GM12878 (cell line): ENCODE data around the gene RCC1. TPM values are rescaled to one million over a fixed set of nuclear protein-coding genes. Genes with fewer than 3 reads are reported as not detected.

Source experiments
- ATF2 ChIP-seq: IDR thresholded peaks from 2 replicates; pipeline ENCODE4 v1.6.1; 2012; ENCODE audit warnings: low read length, inconsistent platforms
- HDAC2 ChIP-seq: fragments of 200-600 bp; sonication (generic); IDR thresholded peaks from 2 replicates; pipeline ENCODE4 v1.6.1; 2017
- IKZF2 ChIP-seq, 2 experiments: fragments of 450-650 bp; IDR thresholded peaks; 2 replicates each; pipeline ENCODE4 v1.6.1; 2017; ENCODE audit warnings: mild to moderate bottlenecking in 2 of 2, moderate library complexity in 2 of 2
- MEF2A ChIP-seq: IDR thresholded peaks from 2 replicates; pipeline ENCODE4 v1.6.1; 2011; ENCODE audit warnings: low read depth, mild to moderate bottlenecking, low read length, moderate library complexity; ENCODE audit not compliant: insufficient read depth
- MTA2 ChIP-seq: fragments of 450-650 bp; IDR thresholded peaks from 2 replicates; pipeline ENCODE4 v1.6.1; 2016; ENCODE audit warnings: low read depth, mild to moderate bottlenecking, moderate library complexity
- MYB ChIP-seq: fragments of 150-350 bp; IDR thresholded peaks from 2 replicates; pipeline ENCODE4 v1.6.1; 2014; ENCODE audit warnings: mild to moderate bottlenecking, low read depth, low read length, borderline replicate concordance
- NFYB ChIP-seq: IDR thresholded peaks from 2 replicates; pipeline ENCODE4 v1.6.1; 2011; ENCODE audit warnings: low read depth, mild to moderate bottlenecking, low read length, improper control_type of control experiment, moderate library complexity; ENCODE audit not compliant: insufficient read depth
- PBX3 ChIP-seq: IDR thresholded peaks from 2 replicates; pipeline ENCODE4 v1.6.1; 2011; ENCODE audit warnings: mild to moderate bottlenecking, low read depth, low read length, moderate library complexity; ENCODE audit not compliant: insufficient replicate concordance
- POLR2AphosphoS5 ChIP-seq: IDR thresholded peaks from 2 replicates; pipeline ENCODE4 v1.6.1; 2011; ENCODE audit warnings: mild to moderate bottlenecking, low read length, inconsistent platforms
- RAD21 ChIP-seq: IDR thresholded peaks from 2 replicates; pipeline ENCODE4 v1.6.1; 2011; ENCODE audit warnings: mild to moderate bottlenecking, low read depth, low read length, moderate library complexity; ENCODE audit not compliant: insufficient read depth
- RCOR1 ChIP-seq: conservative IDR thresholded peaks from 2 replicates; pipeline ENCODE4 v1.6.1; 2012; ENCODE audit warnings: low read depth, low read length, improper control_type of control experiment
- RUNX3 ChIP-seq: IDR thresholded peaks from 2 replicates; pipeline ENCODE4 v1.6.1; 2012; ENCODE audit warnings: low read length, inconsistent platforms
- SUPT20H ChIP-seq: IDR thresholded peaks from 2 replicates; pipeline ENCODE4 v1.6.1; 2011; ENCODE audit warnings: low read depth, mild to moderate bottlenecking, low read length, moderate library complexity, borderline replicate concordance; ENCODE audit not compliant: control insufficient read depth
- TBL1XR1 ChIP-seq: IDR thresholded peaks from 2 replicates; pipeline ENCODE4 v1.6.1; 2012; ENCODE audit warnings: low read depth, low read length, improper control_type of control experiment
- WRNIP1 ChIP-seq: IDR thresholded peaks from 2 replicates; pipeline ENCODE4 v1.6.1; 2011; ENCODE audit warnings: low read depth, low read length, improper control_type of control experiment, borderline replicate concordance
- YY1 ChIP-seq: IDR thresholded peaks from 2 replicates; pipeline ENCODE4 v1.6.1; 2011; ENCODE audit warnings: low read depth, mild to moderate bottlenecking, low read length
- ZBED1 ChIP-seq: IDR thresholded peaks from 2 replicates; pipeline ENCODE4 v1.6.1; 2016; ENCODE audit warnings: borderline replicate concordance
- ZBTB11 ChIP-seq: fragments of 450-650 bp; formaldehyde crosslinking; IDR thresholded peaks from 2 replicates; pipeline ENCODE4 v1.5.0; 2022; ENCODE audit warnings: mild to moderate bottlenecking, missing genetic modification characterization
- ZNF217 ChIP-seq: fragments of 450-650 bp; IDR thresholded peaks from 2 replicates; pipeline ENCODE4 v1.6.1; 2017; ENCODE audit warnings: antibody characterized with exemption, mild to moderate bottlenecking
- ZNF274 ChIP-seq: IDR thresholded peaks from one replicate; pipeline ENCODE4 v1.8.0; 2011; ENCODE audit not compliant: insufficient read length, insufficient read depth
- ZNF687 ChIP-seq: fragments of 450-650 bp; IDR thresholded peaks from 2 replicates; pipeline ENCODE4 v1.6.1; 2017; ENCODE audit warnings: mild to moderate bottlenecking, moderate library complexity
- polyA plus RNA-seq, 11 experiments: library from polyadenylated mRNA; depleted of rRNA in 4 of 11; unstranded in 6 of 11; stranded (reverse) in 5 of 11; fragments of >200 nt; fragmentation: Nextera tagmentation in 4 of 11; fragmentation: Illumina TruSeq in 1 of 11; extraction: Ambion mirVana in 4 of 11; extraction: Trizol in 1 of 11; gene quantifications; 1 replicate in 1 of 11; 2 replicates in 10 of 11; pipeline versions ENCODE4 v1.2.1 to v1.2.3, GENCODE V29; 2011 to 2016; ENCODE audit warnings: inconsistent platforms in 2 of 11, missing spikeins in 2 of 11, low read depth in 1 of 11
- total RNA-seq, 4 experiments: library from RNA; depleted of rRNA in 3 of 4; stranded (reverse); fragments of >200 nt in 3 of 4; fragmentation: Illumina TruSeq in 1 of 4; extraction: Trizol in 1 of 4; gene quantifications; 2 replicates each; pipeline versions ENCODE4 v1.2.1 to v1.2.3, GENCODE V29; 2013 to 2021

The RCC1 gene
- total and polyA plus RNA-seq, 10 of the 15 experiments (the other 5 are each of a cell fraction or from before 2014, with no cell fraction given), result 8.3 to 99.4 (median 74.6) TPM

GRCh38 chr1:28510273-28510969, 4.6 kb downstream of the RCC1 start (continued):
- TF ChIP-seq ZNF687 (no peak), ATF2 (peak; percentile 68), ZBTB11 (CRISPR knock-in tag) (peak; percentile 41), WRNIP1 (no peak), IKZF2 (IDR thresholded peaks at IDR 0.05) (no peak), HDAC2 (no peak), ZNF274 (no peak), SUPT20H (no peak), ZBED1 (peak; percentile 95), NFYB (no peak), MTA2 (no peak), MEF2A (0 out of 2 replicates have a peak, but pooled peaks have one; percentile 2), ZNF217 (no peak), RCOR1 (no peak), YY1 (peak; percentile 48; the same call in 1 of the 2 replicates), RUNX3 (peak; percentile 54), MYB (no peak), TBL1XR1 (no peak), PBX3 (peak; percentile 15), POLR2AphosphoS5 (peak; percentile 95), RAD21 (no peak)
